Measurements from ENCODE around the gene CTNNA2. TPM values are rescaled to one million over a fixed set of nuclear protein-coding genes. Genes with fewer than 3 reads are reported as not detected.

The CTNNA2 gene
- total RNA-seq, 1 experiment from 2014 or later: not detected

GRCh38 chr2:79872656-79873055 lies 359.8 kb downstream of the CTNNA2 start:
- in situ Hi-C loops (cut with HindIII; ENCODE audit: low pct_unique_long_range_greater_than_20kb, low sequenced_read_pairs): no loop called here
- no peak for DNase-seq (ENCODE audit: low read depth)

DNA sequence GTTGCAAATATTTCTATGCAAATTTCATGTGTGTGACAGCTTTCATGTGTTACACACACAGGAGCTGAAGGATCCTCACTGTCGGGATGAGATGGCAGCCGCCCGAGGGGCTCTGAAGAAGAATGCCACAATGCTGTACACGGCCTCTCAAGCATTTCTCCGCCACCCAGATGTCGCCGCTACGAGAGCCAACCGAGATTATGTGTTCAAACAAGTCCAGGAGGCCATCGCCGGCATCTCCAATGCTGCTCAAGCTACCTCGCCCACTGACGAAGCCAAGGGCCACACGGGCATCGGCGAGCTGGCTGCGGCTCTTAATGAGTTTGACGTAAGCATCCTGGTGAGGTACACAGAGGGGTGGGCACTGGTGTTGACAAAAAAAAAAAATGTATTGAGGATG lies 361.2 kb downstream of the CTNNA2 start:
- in situ Hi-C loops (cut with HindIII; ENCODE audit: low pct_unique_long_range_greater_than_20kb, low sequenced_read_pairs): no loop called here

GRCh38 chr2:79876430-79876829 lies 363.6 kb downstream of the CTNNA2 start:
- no peak for DNase-seq (ENCODE audit: low read depth)
- in situ Hi-C loops (cut with HindIII; ENCODE audit: low pct_unique_long_range_greater_than_20kb, low sequenced_read_pairs): no loop called here

More for the DNA sequence above, 361.2 kb downstream of the CTNNA2 start:
- no peak for DNase-seq (ENCODE audit: low read depth)

- in situ Hi-C loops (cut with HindIII; ENCODE audit: low pct_unique_long_range_greater_than_20kb, low sequenced_read_pairs): no loop called here
- no peak for DNase-seq (ENCODE audit: low read depth)
These were observed 369.7 kb downstream of the CTNNA2 start for GRCh38 chr2:79882548-79882947.

- in situ Hi-C loops (cut with HindIII; ENCODE audit: low pct_unique_long_range_greater_than_20kb, low sequenced_read_pairs): no loop called here
- peak; percentile 30 for DNase-seq (ENCODE audit: low read depth)
These were observed 375.0 kb downstream of the CTNNA2 start for GRCh38 chr2:79887747-79888374.

GRCh38 chr2:79892123-79892522 lies 379.3 kb downstream of the CTNNA2 start:
- in situ Hi-C loops (cut with HindIII; ENCODE audit: low pct_unique_long_range_greater_than_20kb, low sequenced_read_pairs): no loop called here

DNA sequence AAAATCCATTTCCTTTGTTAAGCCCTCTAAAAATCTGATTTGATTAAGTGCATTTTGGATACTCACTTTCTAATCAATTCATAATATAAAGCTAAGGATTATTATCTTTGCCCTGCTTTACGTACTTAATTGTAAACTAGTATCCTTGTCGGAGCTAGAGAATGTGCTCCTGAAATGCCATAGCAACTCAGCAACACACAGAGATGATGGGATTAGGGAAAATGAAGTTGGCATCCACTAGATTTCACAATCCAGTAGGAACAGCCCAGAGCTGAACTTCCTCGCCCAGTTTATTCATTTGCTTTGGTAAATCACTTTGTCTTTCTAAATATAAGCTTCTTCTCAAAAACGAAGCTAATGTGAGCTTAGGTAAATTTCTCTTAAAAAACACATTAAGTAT lies 386.3 kb downstream of the CTNNA2 start:
- DNase-seq (ENCODE audit: low read depth): no peak
- in situ Hi-C loops (cut with HindIII; ENCODE audit: low pct_unique_long_range_greater_than_20kb, low sequenced_read_pairs): no loop called here

More at GRCh38 chr2:79892123-79892522, 379.3 kb downstream of the CTNNA2 start:
- no peak for DNase-seq (ENCODE audit: low read depth)

GRCh38 chr2:79901161-79901560 lies 388.3 kb downstream of the CTNNA2 start:
- DNase-seq (ENCODE audit: low read depth): no peak
- in situ Hi-C loops (cut with HindIII; ENCODE audit: low pct_unique_long_range_greater_than_20kb, low sequenced_read_pairs): no loop called here

DNA sequence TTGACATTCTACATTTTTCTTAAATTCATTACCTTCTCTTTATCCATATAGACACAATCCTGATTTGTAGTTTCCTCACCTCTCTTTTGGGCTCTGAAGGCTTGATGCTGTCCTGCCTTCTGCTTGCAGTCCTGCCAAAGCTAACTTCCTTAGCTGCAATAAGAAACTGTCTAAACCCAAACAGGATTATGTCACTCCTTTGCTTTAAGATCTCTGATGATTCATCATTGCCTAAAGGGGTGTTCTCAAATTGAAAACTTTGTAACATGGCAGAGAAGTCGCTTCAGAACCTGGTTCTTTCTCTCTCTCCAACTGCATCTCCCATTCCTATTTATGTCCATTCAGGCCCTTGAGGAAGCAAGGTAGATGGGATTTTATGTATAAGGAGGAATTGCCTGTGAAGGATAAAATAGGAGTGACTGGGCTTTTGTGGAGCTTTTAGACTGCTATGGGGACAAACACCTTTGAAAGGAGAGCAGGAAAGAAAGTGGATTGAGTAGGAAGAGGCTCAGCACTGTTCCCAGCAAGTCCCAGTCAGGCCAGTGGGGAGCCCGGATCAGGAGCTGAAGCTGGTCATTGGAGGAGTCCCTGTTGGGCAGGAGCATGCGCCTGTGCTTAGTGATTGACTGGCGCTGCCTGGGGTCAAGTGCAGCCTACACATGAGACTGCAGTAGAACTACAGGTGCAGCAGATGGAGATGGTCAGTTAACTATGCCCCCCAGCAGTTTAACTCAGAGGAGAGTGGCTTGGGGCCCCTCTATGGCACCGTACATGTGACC lies 390.6 kb downstream of the CTNNA2 start:
- DNase-seq (ENCODE audit: low read depth): no peak
- in situ Hi-C loops (cut with HindIII; ENCODE audit: low pct_unique_long_range_greater_than_20kb, low sequenced_read_pairs): no loop called here

DNA sequence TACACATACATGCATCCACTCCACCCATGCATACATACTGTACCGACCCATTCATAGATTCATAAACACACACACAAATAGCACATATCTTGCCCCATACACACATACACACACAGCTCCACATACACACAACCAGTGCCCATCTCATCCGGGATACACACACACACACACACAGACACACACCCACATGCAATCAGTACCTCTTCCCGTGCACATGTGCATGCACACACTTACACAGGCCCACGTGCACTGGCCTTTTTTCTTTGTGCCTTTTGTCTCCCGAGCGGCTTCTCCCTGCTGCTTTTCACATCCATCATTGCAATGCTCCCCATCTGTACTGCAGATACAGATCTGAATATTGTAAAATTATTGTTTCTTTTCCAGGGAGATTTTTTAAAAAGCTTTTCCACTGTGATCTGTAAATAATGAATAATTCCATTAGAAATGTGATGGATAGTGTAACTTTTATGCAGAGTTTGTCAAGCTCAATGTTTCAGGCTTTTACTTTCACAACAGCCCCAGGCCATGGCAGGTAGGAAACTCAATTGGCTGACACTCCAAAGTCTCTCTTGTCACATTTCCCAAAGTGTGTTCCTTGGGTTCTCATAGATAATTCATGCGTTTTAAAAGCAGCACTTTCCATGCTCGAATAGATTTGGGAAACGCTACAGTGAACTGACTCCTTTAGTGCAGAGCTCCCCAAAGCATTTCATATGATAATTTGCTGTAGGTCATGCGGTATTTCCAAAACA lies 393.5 kb downstream of the CTNNA2 start:
- in situ Hi-C loops (cut with HindIII; ENCODE audit: low pct_unique_long_range_greater_than_20kb, low sequenced_read_pairs): no loop called here
- no peak for DNase-seq (ENCODE audit: low read depth)

DNA sequence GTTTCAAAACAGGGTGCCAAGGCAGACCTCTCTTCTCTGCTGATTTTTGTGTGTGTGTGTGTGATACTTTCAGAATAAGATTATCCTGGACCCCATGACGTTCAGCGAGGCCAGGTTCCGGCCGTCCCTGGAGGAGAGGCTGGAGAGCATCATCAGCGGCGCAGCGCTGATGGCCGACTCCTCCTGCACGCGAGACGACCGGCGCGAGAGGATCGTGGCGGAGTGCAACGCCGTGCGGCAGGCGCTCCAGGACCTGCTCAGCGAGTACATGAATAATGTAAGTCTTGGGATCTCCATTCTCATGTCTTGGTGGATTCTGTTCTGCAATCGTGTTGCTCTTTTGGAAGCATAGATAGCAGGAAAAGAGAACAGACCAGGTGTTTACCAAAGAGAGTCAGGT lies 396.7 kb downstream of the CTNNA2 start:
- in situ Hi-C loops (cut with HindIII; ENCODE audit: low pct_unique_long_range_greater_than_20kb, low sequenced_read_pairs): no loop called here
- no peak for DNase-seq (ENCODE audit: low read depth)

GRCh38 chr2:79910643-79911042 lies 397.8 kb downstream of the CTNNA2 start:
- no peak for DNase-seq (ENCODE audit: low read depth)
- in situ Hi-C loops (cut with HindIII; ENCODE audit: low pct_unique_long_range_greater_than_20kb, low sequenced_read_pairs): no loop called here

GRCh38 chr2:79915455-79915854 lies 402.6 kb downstream of the CTNNA2 start:
- in situ Hi-C loops (cut with HindIII; ENCODE audit: low pct_unique_long_range_greater_than_20kb, low sequenced_read_pairs): no loop called here

GRCh38 chr2:79916285-79916684 lies 403.4 kb downstream of the CTNNA2 start:
- in situ Hi-C loops (cut with HindIII; ENCODE audit: low pct_unique_long_range_greater_than_20kb, low sequenced_read_pairs): no loop called here
- DNase-seq (ENCODE audit: low read depth): no peak

More at GRCh38 chr2:79915455-79915854, 402.6 kb downstream of the CTNNA2 start:
- no peak for DNase-seq (ENCODE audit: low read depth)

GRCh38 chr2:79920512-79921076 lies 407.7 kb downstream of the CTNNA2 start:
- in situ Hi-C loops (cut with HindIII; ENCODE audit: low pct_unique_long_range_greater_than_20kb, low sequenced_read_pairs): no loop called here
- no peak for DNase-seq (ENCODE audit: low read depth)

DNA sequence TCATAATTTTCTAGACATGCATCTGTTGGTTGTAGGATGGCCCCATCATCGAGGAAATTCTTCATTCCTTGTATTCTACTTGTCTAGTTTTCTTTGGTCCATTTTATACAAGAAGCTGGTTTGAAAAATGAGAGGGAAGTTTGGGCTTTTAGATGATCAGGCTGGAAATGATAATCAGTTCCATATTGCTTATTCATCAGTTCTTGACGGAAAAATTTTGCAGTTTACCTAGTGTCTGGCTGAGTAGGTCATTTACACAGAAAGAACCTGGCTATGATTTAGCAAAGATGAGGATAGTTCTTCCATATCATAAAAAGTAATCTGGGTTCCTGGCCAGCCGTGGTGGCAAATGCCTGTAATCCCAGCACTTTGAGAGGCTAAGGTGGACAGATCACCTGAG lies 416.8 kb downstream of the CTNNA2 start:
- in situ Hi-C loops (cut with HindIII; ENCODE audit: low pct_unique_long_range_greater_than_20kb, low sequenced_read_pairs): no loop called here
- no peak for DNase-seq (ENCODE audit: low read depth)

GRCh38 chr2:79935046-79935732 lies 422.3 kb downstream of the CTNNA2 start:
- in situ Hi-C loops (cut with HindIII; ENCODE audit: low pct_unique_long_range_greater_than_20kb, low sequenced_read_pairs): no loop called here
- DNase-seq (ENCODE audit: low read depth): no peak
